IMR-90 (cell line): ENCODE results near the gene PDZRN3. TPM values are rescaled to one million over a fixed set of nuclear protein-coding genes. Genes with fewer than 3 reads are reported as not detected.

Experiments
- ATAC-seq: fragments of 200-7000 bp; cut with Tn5 transposase; 2 replicates; pipeline ENCODE4 v1.9.1; 2020; ENCODE audit warnings: low read depth, mild to moderate bottlenecking, moderate library complexity
- BruUV-seq: library from RNA; stranded (reverse); fragments of 400-500 nt; replicated peaks from 2 replicates; lab custom pipeline; 2021; lab: Mats Ljungman, UMichigan
- CTCF ChIA-PET: fragments of 300-600 bp; formaldehyde crosslinking; extraction: SDS; loops from one replicate; lab custom pipeline; 2021; ENCODE audit warnings: antibody characterized with exemption; lab: Yijun Ruan, JAX
- POLR2A ChIA-PET: fragments of 300-600 bp; sonication (Branson Sonifier 250); formaldehyde crosslinking; loops from one replicate; lab custom pipeline; 2022; ENCODE audit warnings: antibody characterized with exemption; ENCODE audit not compliant: unreplicated experiment; lab: Charles Lee
- DNase-seq: peaks from one replicate; pipeline ENCODE4 v3.0.0; 2013
- H2AFZ ChIP-seq: replicated peaks from 2 replicates; pipeline ENCODE3; 2013; ENCODE audit warnings: low read length, mild to moderate bottlenecking; ENCODE audit not compliant: poor library complexity
- H2AK5ac ChIP-seq: 2 replicates; pipeline ENCODE4 v1.6.1; 2013; ENCODE audit warnings: low read depth, low read length, inconsistent platforms
- H2AK9ac ChIP-seq: replicated peaks from 2 replicates; pipeline ENCODE3; 2013; ENCODE audit warnings: mild to moderate bottlenecking, low read depth, low read length, moderate library complexity; ENCODE audit not compliant: poor library complexity
- H2BK120ac ChIP-seq: 2 replicates; pipeline ENCODE4 v1.6.1; 2013; ENCODE audit warnings: low read depth, low read length, inconsistent platforms
- H2BK15ac ChIP-seq: 3 replicates; pipeline ENCODE4 v1.6.1; 2013; ENCODE audit warnings: low read depth, low read length, inconsistent platforms
- H2BK20ac ChIP-seq: 2 replicates; pipeline ENCODE4 v1.6.1; 2013; ENCODE audit warnings: low read depth, mild to moderate bottlenecking, inconsistent platforms, low read length, moderate library complexity
- H2BK5ac ChIP-seq: 2 replicates; pipeline ENCODE4 v1.6.1; 2013; ENCODE audit warnings: mild to moderate bottlenecking, low read depth, low read length, inconsistent platforms; ENCODE audit not compliant: poor library complexity, severe bottlenecking
- H3K14ac ChIP-seq: replicated peaks from 2 replicates; pipeline ENCODE4 v1.6.1; 2013; ENCODE audit warnings: low read depth, low read length, inconsistent platforms
- H3K18ac ChIP-seq: 2 replicates; pipeline ENCODE4 v1.6.1; 2013; ENCODE audit warnings: low read depth, low read length, control low read depth
- H3K23ac ChIP-seq: 2 replicates; pipeline ENCODE4 v1.6.1; 2013; ENCODE audit warnings: low read depth, low read length, inconsistent platforms
- H3K27ac ChIP-seq: 2 replicates; pipeline ENCODE4 v1.5.1; 2013; ENCODE audit warnings: mild to moderate bottlenecking, control low read depth, low read length; ENCODE audit not compliant: insufficient read depth
- H3K27me3 ChIP-seq: 2 replicates; pipeline ENCODE4 v1.6.1; 2013; ENCODE audit warnings: low read length; ENCODE audit not compliant: control insufficient read depth, insufficient read depth
- H3K36me3 ChIP-seq: 2 replicates; pipeline ENCODE4 v1.6.1; 2013; ENCODE audit warnings: low read length, mixed read lengths; ENCODE audit not compliant: control insufficient read depth, insufficient read depth
- H3K4ac ChIP-seq: 2 replicates; pipeline ENCODE4 v1.6.1; 2013; ENCODE audit warnings: low read depth, low read length, inconsistent platforms
- H3K4me1 ChIP-seq: 2 replicates; pipeline ENCODE4 v1.6.1; 2013; ENCODE audit warnings: low read length, mixed read lengths; ENCODE audit not compliant: control insufficient read depth, insufficient read depth
- H3K4me2 ChIP-seq: 2 replicates; pipeline ENCODE4 v1.6.1; 2013; ENCODE audit warnings: low read depth, mild to moderate bottlenecking, control low read depth, low read length, moderate library complexity
- H3K4me3 ChIP-seq: 2 replicates; pipeline ENCODE4 v1.5.1; 2013; ENCODE audit warnings: low read depth, mild to moderate bottlenecking, control low read depth, low read length, moderate library complexity; ENCODE audit not compliant: insufficient read depth
- H3K56ac ChIP-seq: 2 replicates; pipeline ENCODE4 v1.6.1; 2013; ENCODE audit warnings: low read length, inconsistent platforms; ENCODE audit not compliant: insufficient read depth; ENCODE audit errors: extremely low read depth
- H3K79me1 ChIP-seq, 2 experiments: 2 replicates each; pipeline ENCODE4 v1.6.1; 2013; ENCODE audit warnings: low read length in 2 of 2, inconsistent platforms in 1 of 2, low read depth in 1 of 2
- H3K9ac ChIP-seq: 2 replicates; pipeline ENCODE4 v1.6.1; 2013; ENCODE audit warnings: low read depth, low read length, control low read depth
- H3K9me1 ChIP-seq: 2 replicates; pipeline ENCODE4 v1.6.1; 2013; ENCODE audit warnings: low read length, inconsistent platforms; ENCODE audit not compliant: insufficient read depth
- H3K9me3 ChIP-seq: 2 replicates; pipeline ENCODE4 v1.6.1; 2013; ENCODE audit warnings: low read length; ENCODE audit not compliant: control insufficient read depth, insufficient read depth
- H4K20me1 ChIP-seq: 2 replicates; pipeline ENCODE4 v1.6.1; 2013; ENCODE audit warnings: low read length, inconsistent platforms; ENCODE audit not compliant: insufficient read depth
- H4K5ac ChIP-seq: 2 replicates; pipeline ENCODE4 v1.6.1; 2013; ENCODE audit warnings: mild to moderate bottlenecking, low read depth, low read length, control low read depth
- H4K8ac ChIP-seq, 2 experiments: 2 replicates each; pipeline ENCODE4 v1.6.1; 2013; ENCODE audit warnings: low read depth in 2 of 2, low read length in 2 of 2, control low read depth in 1 of 2, inconsistent platforms in 1 of 2
- H4K91ac ChIP-seq: 2 replicates; pipeline ENCODE4 v1.6.1; 2013; ENCODE audit warnings: low read depth, low read length, inconsistent platforms; ENCODE audit not compliant: insufficient read depth
- BHLHE40 ChIP-seq: fragments of 150-350 bp; IDR thresholded peaks from 2 replicates; pipeline ENCODE4 v1.6.1; 2016; ENCODE audit warnings: mild to moderate bottlenecking, low read depth, low read length
- CEBPB ChIP-seq: IDR thresholded peaks from 2 replicates; pipeline ENCODE4 v1.6.1; 2012; ENCODE audit warnings: low read depth, low read length, improper control_type of control experiment
- CHD1 ChIP-seq: IDR thresholded peaks from 2 replicates; pipeline ENCODE4 v1.6.1; 2012; ENCODE audit warnings: low read depth, low read length, improper control_type of control experiment
- CTCF ChIP-seq: conservative IDR thresholded peaks from 2 replicates; pipeline ENCODE4 v1.5.1; 2012; ENCODE audit warnings: mild to moderate bottlenecking, low read depth, low read length, improper control_type of control experiment
- ELK1 ChIP-seq: fragments of 150-350 bp; IDR thresholded peaks from 2 replicates; pipeline ENCODE4 v1.6.1; 2016; ENCODE audit warnings: low read depth, mild to moderate bottlenecking, low read length, moderate library complexity, borderline replicate concordance
- FOS ChIP-seq: fragments of 150-350 bp; IDR thresholded peaks from 2 replicates; pipeline ENCODE4 v1.6.1; 2016; ENCODE audit warnings: low read depth, low read length
- MAFK ChIP-seq: IDR thresholded peaks from 2 replicates; pipeline ENCODE4 v1.6.1; 2012; ENCODE audit warnings: low read depth, low read length, improper control_type of control experiment
- MAZ ChIP-seq: IDR thresholded peaks from 2 replicates; pipeline ENCODE4 v1.6.1; 2012; ENCODE audit warnings: low read depth, mild to moderate bottlenecking, low read length, improper control_type of control experiment, moderate library complexity, borderline replicate concordance
- MXI1 ChIP-seq: IDR thresholded peaks from 2 replicates; pipeline ENCODE4 v1.6.1; 2012; ENCODE audit warnings: low read depth, mild to moderate bottlenecking, low read length, moderate library complexity, borderline replicate concordance
- NFE2L2 ChIP-seq: fragments of 150-350 bp; IDR thresholded peaks from 2 replicates; pipeline ENCODE4 v1.6.1; 2016; ENCODE audit warnings: low read depth, mild to moderate bottlenecking, low read length
- POLR2A ChIP-seq: IDR thresholded peaks from 2 replicates; pipeline ENCODE4 v1.6.1; 2012; ENCODE audit warnings: mild to moderate bottlenecking, low read depth, low read length
- RAD21 ChIP-seq: IDR thresholded peaks from 2 replicates; pipeline ENCODE4 v1.6.1; 2012; ENCODE audit warnings: low read length, improper control_type of control experiment
- RCOR1 ChIP-seq: IDR thresholded peaks from 2 replicates; pipeline ENCODE4 v1.6.1; 2012; ENCODE audit warnings: mild to moderate bottlenecking, low read length, improper control_type of control experiment; ENCODE audit not compliant: insufficient replicate concordance
- RFX5 ChIP-seq: IDR thresholded peaks from 2 replicates; pipeline ENCODE4 v1.8.0; 2012; ENCODE audit warnings: low read depth, mild to moderate bottlenecking, low read length, moderate library complexity
- SMC3 ChIP-seq: fragments of 150-350 bp; IDR thresholded peaks from 2 replicates; pipeline ENCODE4 v1.6.1; 2016; ENCODE audit warnings: low read depth, mild to moderate bottlenecking, antibody characterized with exemption, low read length, moderate library complexity
- USF2 ChIP-seq: fragments of 150-350 bp; IDR thresholded peaks from 2 replicates; pipeline ENCODE4 v1.6.1; 2017; ENCODE audit warnings: mild to moderate bottlenecking, antibody characterized with exemption, low read length, low read depth
- WGBS, 2 experiments: methylation state at CpG; one replicate each; pipeline versions ENCODE4 v1.1.5 to v1.1.7; 2013; ENCODE audit warnings: missing lambda C conversion rate in 2 of 2; ENCODE audit not compliant: insufficient read length in 1 of 2; ENCODE audit errors: extremely low coverage in 2 of 2; 5-methylcytosine and 5-hydroxymethylcytosine counted together
- dilution Hi-C: fragments of 300-500 bp; cut with HindIII; formaldehyde crosslinking; loops from one replicate; pipeline ENCODE4 v1.14.3; 2018; ENCODE audit warnings: low sequenced_read_pairs; ENCODE audit not compliant: unreplicated experiment
- in situ Hi-C: fragments of 300-500 bp; cut with MboI; formaldehyde crosslinking; loops from 3 replicates; pipeline ENCODE4 v1.14.3; 2019; ENCODE audit warnings: low sequenced_read_pairs, inconsistent platforms, mixed read lengths
- intact Hi-C: fragments of 100-400 bp; cut with micrococcal nuclease; formaldehyde crosslinking; loops from 2 replicates; pipeline ENCODE4 v1.10.0; 2022
- polyA plus RNA-seq, 3 experiments: library from polyadenylated mRNA; depleted of rRNA; stranded (reverse); fragments of >200 nt; gene quantifications; 2 replicates each; pipeline ENCODE4 v1.2.3, GENCODE V29; 2012; ENCODE audit warnings: low replicate concordance in 1 of 3
- total RNA-seq: library from RNA; depleted of rRNA; stranded (reverse); fragments of >200 nt; gene quantifications from 2 replicates; pipeline ENCODE4 v1.2.3, GENCODE V29; 2012

Gene PDZRN3
- total and polyA plus RNA-seq, 2 of the 4 experiments (the other 2 are of a cell fraction), result 9.4 to 17.0 TPM

- Histone ChIP-seq H3K4me2 (no peak overlapping the region), H3K23ac (no peak overlapping the region), H2BK20ac (no peak overlapping the region), H3K14ac (no peak overlapping the region), H2AK5ac (no peak overlapping the region), H3K27ac (no peak overlapping the region), H4K20me1 (peaks cover 3% of the 10 kb centered on the region; the same call in 1 of the 2 replicates), H2BK120ac (no peak overlapping the region), H3K9me1 (peaks cover 8% of the 10 kb centered on the region), H3K9me3 (no peaks in the 10 kb centered on the region), H3K9ac (no peak overlapping the region), H3K56ac (no peak overlapping the region), H3K4me3 (no peak overlapping the region), H4K91ac (no peak overlapping the region), H3K79me1 (no peaks in the 10 kb centered on the region), H2BK15ac (no peak overlapping the region), H3K36me3 (peaks cover 13% of the 10 kb centered on the region), H3K27me3 (no peaks in the 10 kb centered on the region), H3K4me1 (peaks cover 14% of the 10 kb centered on the region; the same call in 1 of the 2 replicates), H4K8ac (no peak overlapping the region), H4K5ac (no peak overlapping the region), H3K18ac (no peak overlapping the region; the same call in 1 of the 2 replicates), H2AK9ac (no peak overlapping the region), H2AFZ (no peak overlapping the region), H3K4ac (no peak overlapping the region), H2BK5ac (no peak overlapping the region)
- BruUV-seq, result no TSS peak
- DNase-seq (no peak), ATAC-seq (no peak)
- ChIA-PET CTCF (no interaction called here), POLR2A (no interaction called here)
- dilution Hi-C loops, result no loop called here
- 90% methylated on average over 3 of the region's 8 CpGs; no CpG with 5 or more reads in 1 of the 2 experiments for WGBS, 2 experiments
- in situ Hi-C loops, result no loop called here
- TF ChIP-seq MAZ (no peak), USF2 (no peak), CEBPB (no peak), NFE2L2 (no peak), MXI1 (no peak), RFX5 (no peak), RCOR1 (no peak), CTCF (no peak), FOS (no peak), ELK1 (no peak), MAFK (no peak), POLR2A (no peak), SMC3 (no peak), CHD1 (no peak), BHLHE40 (no peak), RAD21 (no peak)
- intact Hi-C loops, result no loop called here
Measured at GRCh38 chr3:73398084-73398483, 226.7 kb downstream of the PDZRN3 start.
